ENCODE measurements around the gene SLC40A1.

DNA sequence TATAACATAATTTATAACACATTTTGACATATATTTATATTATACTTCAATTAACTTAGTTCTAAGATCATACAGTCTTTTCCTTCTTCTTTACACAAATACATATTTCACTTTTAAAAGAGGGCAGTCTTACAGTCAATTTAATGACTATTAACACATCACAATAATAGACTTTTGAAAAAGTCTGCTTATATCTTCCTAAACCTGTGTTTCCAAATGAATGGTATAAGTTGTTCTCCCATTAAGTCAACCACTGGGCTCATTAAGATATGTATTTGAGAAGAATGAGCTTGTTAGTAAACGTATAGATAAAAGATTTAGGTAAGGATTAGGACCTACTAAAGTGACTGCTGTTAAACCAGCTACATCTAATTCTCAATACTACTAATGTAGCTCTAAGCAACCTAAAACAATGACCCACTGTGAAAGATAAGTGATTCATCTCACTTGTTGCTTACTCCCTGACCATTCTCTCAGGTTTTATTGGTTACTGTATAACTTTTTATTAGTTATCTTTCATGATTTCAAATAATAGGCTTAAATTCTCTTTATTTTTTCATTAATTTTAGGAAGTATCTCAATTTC is 27.0 kb downstream of the SLC40A1 start:
- TF ChIP-seq, protein P1, sequence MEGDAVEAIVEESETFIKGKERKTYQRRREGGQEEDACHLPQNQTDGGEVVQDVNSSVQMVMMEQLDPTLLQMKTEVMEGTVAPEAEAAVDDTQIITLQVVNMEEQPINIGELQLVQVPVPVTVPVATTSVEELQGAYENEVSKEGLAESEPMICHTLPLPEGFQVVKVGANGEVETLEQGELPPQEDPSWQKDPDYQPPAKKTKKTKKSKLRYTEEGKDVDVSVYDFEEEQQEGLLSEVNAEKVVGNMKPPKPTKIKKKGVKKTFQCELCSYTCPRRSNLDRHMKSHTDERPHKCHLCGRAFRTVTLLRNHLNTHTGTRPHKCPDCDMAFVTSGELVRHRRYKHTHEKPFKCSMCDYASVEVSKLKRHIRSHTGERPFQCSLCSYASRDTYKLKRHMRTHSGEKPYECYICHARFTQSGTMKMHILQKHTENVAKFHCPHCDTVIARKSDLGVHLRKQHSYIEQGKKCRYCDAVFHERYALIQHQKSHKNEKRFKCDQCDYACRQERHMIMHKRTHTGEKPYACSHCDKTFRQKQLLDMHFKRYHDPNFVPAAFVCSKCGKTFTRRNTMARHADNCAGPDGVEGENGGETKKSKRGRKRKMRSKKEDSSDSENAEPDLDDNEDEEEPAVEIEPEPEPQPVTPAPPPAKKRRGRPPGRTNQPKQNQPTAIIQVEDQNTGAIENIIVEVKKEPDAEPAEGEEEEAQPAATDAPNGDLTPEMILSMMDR (CRISPR knock-in tag; IDR thresholded peaks at IDR 0.05), result no peak
- TF ChIP-seq JDP2 (CRISPR knock-in tag; IDR thresholded peaks at IDR 0.05; ENCODE audit: borderline replicate concordance) (no peak), ZBTB8A (CRISPR knock-in tag; IDR thresholded peaks at IDR 0.05; ENCODE audit: borderline replicate concordance, low read depth) (no peak), MAFG (CRISPR knock-in tag; IDR thresholded peaks at IDR 0.05) (no peak), ZFP62 (CRISPR knock-in tag; IDR thresholded peaks at IDR 0.05) (no peak)
- TF ChIP-seq, protein P2, sequence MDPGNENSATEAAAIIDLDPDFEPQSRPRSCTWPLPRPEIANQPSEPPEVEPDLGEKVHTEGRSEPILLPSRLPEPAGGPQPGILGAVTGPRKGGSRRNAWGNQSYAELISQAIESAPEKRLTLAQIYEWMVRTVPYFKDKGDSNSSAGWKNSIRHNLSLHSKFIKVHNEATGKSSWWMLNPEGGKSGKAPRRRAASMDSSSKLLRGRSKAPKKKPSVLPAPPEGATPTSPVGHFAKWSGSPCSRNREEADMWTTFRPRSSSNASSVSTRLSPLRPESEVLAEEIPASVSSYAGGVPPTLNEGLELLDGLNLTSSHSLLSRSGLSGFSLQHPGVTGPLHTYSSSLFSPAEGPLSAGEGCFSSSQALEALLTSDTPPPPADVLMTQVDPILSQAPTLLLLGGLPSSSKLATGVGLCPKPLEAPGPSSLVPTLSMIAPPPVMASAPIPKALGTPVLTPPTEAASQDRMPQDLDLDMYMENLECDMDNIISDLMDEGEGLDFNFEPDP (CRISPR knock-in tag; conservative IDR thresholded peaks at IDR 0.05), result no peak
